KOPT-K1 (cell line): ENCODE results near the gene UFSP2.

Experiments
- H3K27ac ChIP-seq: fragments of 200-600 bp; sonication (generic); 2 replicates; pipeline ENCODE4 v1.5.1; 2016; ENCODE audit warnings: antibody characterized with exemption, mild to moderate bottlenecking, low read depth, low read length; ENCODE audit not compliant: poor library complexity, severe bottlenecking
- H3K36me3 ChIP-seq: fragments of 200-600 bp; sonication (generic); 2 replicates; pipeline ENCODE4 v1.5.1; 2017; ENCODE audit warnings: antibody characterized with exemption, mild to moderate bottlenecking, low read length, moderate library complexity; ENCODE audit not compliant: insufficient read depth
- H3K9me3 ChIP-seq: fragments of 200-600 bp; sonication (generic); 2 replicates; pipeline ENCODE4 v1.5.1; 2017; ENCODE audit warnings: antibody characterized with exemption, low read length, mild to moderate bottlenecking; ENCODE audit not compliant: insufficient read depth, poor library complexity, severe bottlenecking

UFSP2 gene

GRCh38 chr4:185358959-185359358 is 66.8 kb downstream of the UFSP2 start:
- H3K9me3 ChIP-seq: no peaks in the 10 kb centered on the region
- peaks cover 4% of the 10 kb centered on the region; the same call in 1 of the 2 replicates for H3K36me3 ChIP-seq
- no peak overlapping the region for H3K27ac ChIP-seq

- H3K9me3 ChIP-seq: no peaks in the 10 kb centered on the region
- H3K27ac ChIP-seq: no peak overlapping the region
- H3K36me3 ChIP-seq: peaks cover 4% of the 10 kb centered on the region; the same call in 1 of the 2 replicates
These were observed 67.2 kb downstream of the UFSP2 start for GRCh38 chr4:185358514-185358913.

- no peaks in the 10 kb centered on the region for H3K9me3 ChIP-seq
- peaks cover 4% of the 10 kb centered on the region; the same call in 1 of the 2 replicates for H3K36me3 ChIP-seq
- H3K27ac ChIP-seq: no peak overlapping the region
These were observed 67.9 kb downstream of the UFSP2 start for GRCh38 chr4:185357733-185358440.

GRCh38 chr4:185357211-185357610 is 68.6 kb downstream of the UFSP2 start:
- no peaks in the 10 kb centered on the region for H3K9me3 ChIP-seq
- peaks cover 4% of the 10 kb centered on the region; the same call in 1 of the 2 replicates for H3K36me3 ChIP-seq
- no peak overlapping the region for H3K27ac ChIP-seq

GRCh38 chr4:185352741-185353140 is 73.0 kb downstream of the UFSP2 start:
- Histone ChIP-seq H3K36me3 (peaks cover 28% of the 10 kb centered on the region; the same call in 1 of the 2 replicates), H3K9me3 (no peaks in the 10 kb centered on the region), H3K27ac (no peak overlapping the region)

- Histone ChIP-seq H3K36me3 (peaks cover 28% of the 10 kb centered on the region; the same call in 1 of the 2 replicates), H3K9me3 (no peaks in the 10 kb centered on the region), H3K27ac (no peak overlapping the region)
These were observed 73.6 kb downstream of the UFSP2 start for GRCh38 chr4:185352202-185352601.

GRCh38 chr4:185351691-185352090 is 74.1 kb downstream of the UFSP2 start:
- Histone ChIP-seq H3K9me3 (no peaks in the 10 kb centered on the region), H3K27ac (no peak overlapping the region), H3K36me3 (peaks cover 33% of the 10 kb centered on the region; the same call in 1 of the 2 replicates)
